ENCODE results near the gene ROBO3.

The ROBO3 gene

DNA sequence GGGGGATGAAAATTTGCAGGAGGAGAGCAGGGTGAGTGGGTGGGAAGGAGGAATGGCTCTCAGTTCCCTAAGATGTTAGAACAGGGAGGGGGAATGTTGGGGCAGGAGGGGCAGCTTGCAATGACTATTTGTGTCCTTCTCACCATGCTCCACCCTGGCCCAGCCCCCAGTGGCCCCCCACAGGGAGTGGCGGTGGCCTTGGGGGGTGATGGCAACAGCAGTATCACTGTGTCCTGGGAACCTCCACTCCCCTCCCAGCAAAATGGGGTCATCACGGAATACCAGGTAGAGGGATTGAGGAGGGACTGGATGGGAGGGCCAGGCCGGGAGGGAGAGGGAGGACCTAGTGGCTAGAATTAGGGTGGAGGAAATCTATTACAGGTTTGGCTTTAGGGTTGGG is 10.2 kb downstream of the ROBO3 start:
- no peak for DNase-seq (ENCODE audit: low read depth, low spot score)

DNA sequence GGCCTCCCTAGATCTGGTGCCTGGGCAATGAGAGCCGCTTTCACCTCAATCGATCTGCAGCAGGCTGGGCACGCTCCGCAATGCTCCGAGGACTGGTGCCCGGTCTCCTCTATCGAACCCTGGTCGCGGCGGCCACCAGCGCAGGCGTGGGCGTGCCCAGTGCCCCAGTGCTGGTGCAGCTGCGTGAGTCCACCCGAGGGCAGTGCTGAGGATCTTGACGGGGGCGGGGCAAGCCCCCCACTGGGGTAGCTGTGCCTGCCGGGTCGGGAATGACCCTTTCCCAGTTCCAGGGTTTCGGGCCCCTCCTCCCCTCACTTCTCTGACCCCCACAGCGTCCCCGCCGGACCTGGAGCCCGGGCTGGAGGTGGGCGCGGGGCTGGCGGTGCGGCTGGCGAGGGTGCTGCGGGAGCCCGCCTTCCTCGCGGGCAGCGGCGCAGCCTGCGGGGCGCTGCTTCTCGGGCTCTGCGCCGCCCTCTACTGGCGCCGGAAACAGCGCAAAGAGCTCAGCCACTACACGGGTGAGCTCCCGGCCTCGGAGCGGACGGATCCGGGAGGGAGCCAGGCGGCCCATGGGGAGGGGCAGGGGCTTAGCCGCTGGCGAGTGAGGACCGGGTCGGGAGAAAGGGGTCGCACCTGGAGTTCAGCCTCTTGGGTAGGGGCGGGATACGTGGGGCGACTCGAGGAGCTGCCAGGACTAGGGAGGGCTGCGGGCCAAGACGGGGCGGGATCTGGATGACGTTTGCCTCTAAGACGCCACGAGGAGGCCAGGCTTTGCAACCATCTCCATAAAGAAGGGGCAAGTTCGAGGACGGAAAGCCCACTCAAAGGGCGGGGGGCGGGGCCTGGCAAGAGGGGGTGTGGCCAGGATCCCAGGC is 10.9 kb downstream of the ROBO3 start:
- DNase-seq (ENCODE audit: low read depth, low spot score) = peak; percentile 94

DNA sequence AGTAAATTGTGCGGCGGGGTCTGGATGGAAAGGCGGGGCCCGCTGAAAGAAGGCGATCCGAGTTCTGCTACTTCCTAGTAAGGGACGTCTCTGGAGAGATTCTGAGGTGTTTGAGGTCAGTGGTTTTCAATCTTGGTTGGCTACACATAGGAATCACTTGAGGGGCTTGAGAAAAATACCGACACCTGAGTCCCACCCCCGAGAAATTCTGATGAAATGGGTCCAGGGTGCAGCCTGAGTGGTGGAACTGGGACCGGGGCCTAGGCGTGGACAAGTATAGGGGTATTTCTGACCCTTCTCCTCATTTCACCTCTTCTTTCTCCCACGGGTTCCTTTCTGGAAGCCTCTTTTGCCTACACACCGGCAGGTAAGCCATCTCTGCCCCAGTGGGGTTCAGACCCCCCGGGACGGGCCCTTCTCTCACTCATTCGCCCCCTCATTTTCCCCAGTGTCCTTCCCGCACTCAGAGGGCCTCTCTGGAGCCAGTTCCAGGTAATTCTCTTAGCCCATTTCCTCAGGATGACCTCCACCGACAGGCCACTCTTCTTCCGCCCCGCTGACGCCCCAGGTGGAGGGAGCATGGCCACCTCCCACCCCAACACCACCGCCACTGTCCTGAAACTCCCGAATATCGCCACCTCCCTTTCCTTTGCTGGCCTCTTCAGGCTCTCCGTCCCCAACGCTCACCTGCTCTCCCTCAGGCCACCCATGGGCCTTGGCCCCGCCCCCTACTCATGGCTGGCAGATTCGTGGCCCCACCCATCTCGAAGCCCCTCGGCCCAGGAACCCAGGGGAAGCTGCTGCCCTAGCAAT is 11.8 kb downstream of the ROBO3 start:
- DNase-seq (ENCODE audit: low read depth, low spot score) = no peak

DNA sequence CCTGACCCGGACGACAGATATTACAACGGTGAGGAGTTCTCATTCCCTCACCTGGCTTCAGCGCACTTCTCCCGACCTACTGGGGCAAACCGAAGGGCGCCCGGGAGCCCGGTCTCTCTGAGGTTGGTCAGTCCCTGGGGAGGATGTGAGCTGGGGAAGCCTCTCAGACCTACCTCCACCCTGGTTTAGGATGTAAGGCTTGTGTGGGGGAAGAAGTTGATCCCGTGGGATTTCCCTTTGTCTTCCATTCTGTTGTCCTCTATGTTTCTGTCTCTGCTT is 12.3 kb downstream of the ROBO3 start:
- no peak for DNase-seq (ENCODE audit: low read depth, low spot score)

DNA sequence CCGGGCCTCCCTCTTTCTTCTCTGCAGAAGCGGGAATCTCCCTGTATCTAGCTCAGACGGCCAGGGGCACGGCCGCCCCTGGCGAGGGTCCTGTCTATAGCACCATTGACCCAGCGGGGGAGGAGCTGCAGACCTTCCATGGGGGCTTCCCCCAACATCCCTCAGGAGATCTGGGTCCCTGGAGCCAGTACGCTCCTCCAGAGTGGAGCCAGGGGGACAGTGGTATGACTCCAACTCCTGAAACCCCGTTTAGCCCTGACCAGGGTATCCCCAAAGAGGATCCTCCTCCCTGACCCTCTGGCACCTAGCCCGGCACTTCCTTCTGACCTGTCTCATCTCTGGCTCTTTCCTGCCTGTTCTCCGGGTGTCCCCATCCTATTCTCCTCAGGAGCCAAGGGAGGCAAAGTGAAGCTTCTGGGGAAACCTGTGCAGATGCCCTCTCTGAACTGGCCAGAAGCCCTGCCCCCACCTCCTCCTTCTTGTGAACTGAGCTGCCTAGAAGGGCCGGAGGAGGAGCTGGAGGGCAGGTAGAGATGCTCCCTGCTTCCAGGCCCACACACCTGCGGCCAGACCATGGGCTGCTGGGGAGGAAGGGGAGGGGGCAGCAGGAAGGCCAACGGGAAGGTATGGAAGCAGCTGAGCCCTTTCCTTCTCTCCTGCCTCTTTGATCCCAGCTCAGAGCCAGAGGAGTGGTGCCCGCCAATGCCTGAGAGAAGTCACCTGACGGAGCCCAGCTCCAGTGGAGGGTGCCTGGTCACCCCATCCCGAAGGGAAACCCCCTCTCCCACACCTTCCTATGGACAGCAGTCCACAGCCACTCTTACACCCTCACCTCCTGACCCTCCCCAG is 12.9 kb downstream of the ROBO3 start:
- no peak for DNase-seq (ENCODE audit: low read depth, low spot score)

DNA sequence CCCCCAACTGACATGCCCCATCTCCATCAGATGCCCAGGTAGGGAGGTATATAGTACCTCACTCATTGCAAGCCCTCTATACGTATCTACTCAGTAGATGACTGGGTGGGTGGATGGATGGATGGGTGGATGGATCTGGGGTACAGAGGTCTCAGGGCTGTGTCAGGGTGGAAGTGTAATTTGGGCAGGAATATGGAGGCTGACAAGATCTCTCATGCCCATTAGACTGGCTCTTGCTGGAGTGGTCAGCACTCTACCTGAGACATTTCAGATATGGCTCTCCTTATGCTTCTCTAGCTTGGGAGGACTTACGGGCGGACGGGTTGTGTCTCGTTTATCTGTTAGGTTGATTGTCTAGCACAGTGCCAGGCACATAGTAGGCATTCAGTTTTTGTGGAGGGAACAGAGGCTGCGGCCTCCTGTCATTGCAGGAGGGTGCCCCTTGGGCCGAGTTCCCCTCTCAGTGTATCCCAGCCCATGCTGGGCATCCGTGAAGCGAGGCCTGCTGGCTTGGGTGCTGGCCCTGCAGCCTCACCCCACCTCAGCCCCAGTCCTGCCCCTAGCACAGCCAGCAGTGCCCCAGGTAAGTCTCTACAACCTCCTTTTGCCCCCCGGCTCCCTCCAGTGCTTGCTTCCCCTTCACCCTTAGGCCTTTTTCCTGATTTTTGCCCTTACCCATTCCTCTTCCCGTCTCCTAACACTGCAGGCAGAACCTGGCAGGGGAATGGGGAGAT is 13.7 kb downstream of the ROBO3 start:
- no peak for DNase-seq (ENCODE audit: low read depth, low spot score)

DNA sequence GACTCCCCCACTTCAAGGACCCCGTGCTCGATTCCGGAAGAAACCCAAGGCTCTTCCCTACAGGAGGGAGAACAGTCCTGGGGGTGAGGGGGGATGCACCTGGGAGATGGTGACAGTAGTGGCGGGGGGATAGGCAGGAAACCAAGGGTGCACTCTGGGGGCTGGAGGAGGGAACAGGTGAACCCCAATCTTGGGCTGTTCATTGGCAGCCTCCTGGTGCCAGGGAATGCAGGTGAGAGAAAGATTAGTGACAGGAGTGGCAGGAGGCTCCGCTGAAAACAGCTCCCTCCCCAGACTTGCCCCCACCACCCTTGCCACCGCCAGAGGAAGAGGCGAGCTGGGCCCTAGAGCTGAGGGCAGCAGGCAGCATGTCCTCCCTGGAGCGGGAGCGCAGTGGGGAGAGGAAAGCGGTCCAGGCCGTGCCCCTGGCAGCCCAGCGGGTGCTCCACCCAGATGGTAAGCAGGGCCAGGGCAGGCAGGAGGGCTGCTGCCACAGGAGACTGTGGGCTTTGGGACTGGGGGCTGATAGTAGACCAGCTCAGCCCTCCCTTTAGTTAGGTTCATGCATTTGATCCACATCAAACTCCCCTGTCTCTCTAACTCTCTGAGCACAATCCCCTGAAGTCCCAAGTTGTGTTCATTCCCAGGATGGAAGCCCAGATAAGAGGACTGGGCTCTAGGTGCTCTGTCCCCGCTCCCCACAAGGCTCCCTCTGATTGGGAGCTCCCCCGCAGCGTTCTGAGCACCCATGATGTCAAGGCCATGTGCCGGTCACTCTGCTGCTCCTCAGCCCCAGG is 14.5 kb downstream of the ROBO3 start:
- no peak for DNase-seq (ENCODE audit: low read depth, low spot score)

DNA sequence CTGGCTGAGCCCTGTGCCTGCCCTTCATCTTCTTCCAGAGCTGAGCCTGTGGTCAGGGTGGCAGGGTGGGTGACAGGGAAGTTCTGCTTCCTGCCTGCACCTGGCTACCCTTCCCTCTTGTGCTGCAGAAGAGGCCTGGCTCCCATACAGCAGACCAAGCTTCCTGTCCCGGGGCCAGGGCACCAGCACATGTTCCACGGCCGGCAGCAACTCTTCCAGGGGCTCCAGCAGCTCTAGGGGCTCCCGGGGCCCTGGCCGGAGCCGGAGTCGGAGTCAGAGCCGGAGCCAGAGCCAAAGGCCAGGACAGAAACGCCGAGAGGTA is 15.0 kb downstream of the ROBO3 start:
- no peak for DNase-seq (ENCODE audit: low read depth, low spot score)

DNA sequence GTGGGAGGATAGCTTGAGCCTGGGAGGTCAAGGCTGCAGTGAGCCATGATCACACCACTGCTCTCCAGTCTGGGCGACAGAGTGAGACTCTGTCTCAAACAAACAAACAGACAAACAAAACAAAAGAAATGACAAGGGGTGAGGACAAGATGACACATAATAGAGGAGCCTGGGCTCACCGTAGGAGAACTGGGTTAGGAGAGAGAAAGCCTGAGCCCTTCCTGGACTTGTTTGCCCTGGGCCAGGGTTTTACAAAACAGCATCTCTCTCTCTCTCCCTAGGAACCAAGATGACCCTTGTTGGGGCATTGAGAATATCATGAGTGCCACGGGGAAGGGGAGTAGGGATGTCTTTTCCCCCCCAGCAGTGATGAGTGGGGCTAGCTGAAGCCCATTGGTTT is 15.7 kb downstream of the ROBO3 start:
- DNase-seq (ENCODE audit: low read depth, low spot score) = no peak

DNA sequence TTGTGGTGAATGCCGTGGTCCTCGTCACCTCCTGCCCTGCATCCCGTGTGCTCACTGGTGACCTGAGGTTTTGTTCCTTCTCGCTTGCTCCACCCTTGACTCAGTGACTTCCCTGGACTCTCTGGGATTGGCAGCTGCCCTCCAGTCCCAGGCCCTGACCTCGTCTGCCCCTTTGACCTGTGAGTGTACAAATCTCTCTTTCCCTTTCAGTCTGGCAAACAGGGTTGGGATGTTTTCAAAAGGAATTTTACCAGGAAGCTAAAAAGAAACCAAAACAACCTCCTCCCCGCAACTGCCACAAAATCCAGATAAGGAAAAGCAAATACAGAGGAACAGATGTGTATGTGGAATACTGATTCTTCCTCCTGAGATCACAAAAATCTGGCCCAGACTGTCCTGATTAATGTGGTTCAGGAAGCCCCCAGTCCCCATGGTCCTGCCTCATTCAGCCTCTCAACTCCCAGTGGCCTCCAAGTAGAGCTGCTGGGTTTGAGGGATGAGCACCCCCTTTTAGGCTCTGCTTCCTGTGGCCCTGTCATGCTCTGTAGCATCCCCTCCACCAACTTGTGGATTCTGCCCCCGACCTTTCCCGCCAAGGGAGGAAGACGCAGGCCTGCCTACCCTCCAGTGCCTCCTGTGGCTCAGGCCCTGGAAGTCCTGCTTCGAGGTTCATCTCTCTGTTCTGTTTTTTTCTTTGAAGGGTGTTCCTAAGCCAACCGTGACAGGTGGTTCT is 17.3 kb downstream of the ROBO3 start:
- DNase-seq (ENCODE audit: low read depth, low spot score) = no peak

DNA sequence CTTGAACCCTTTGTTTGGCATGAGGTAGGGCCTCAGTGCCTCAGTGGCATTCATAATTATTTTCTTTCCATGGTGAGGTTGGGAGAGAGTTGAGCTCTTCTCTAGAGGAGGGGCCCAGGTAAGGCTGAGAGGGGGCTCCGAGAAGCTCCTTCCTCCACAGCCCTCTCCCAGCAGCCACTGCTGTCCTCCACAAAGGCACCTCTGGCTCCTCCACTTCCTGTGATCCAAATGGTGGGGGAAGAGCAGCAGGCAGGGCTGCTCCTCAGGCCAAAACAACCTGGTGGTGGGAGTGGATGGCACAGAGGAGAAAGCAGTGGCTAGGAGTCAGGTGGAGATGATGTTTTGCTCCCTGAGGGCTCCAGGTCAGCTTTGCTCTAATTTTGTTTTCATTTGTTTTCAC is 19.1 kb downstream of the ROBO3 start:
- DNase-seq (ENCODE audit: low read depth, low spot score) = no peak

DNA sequence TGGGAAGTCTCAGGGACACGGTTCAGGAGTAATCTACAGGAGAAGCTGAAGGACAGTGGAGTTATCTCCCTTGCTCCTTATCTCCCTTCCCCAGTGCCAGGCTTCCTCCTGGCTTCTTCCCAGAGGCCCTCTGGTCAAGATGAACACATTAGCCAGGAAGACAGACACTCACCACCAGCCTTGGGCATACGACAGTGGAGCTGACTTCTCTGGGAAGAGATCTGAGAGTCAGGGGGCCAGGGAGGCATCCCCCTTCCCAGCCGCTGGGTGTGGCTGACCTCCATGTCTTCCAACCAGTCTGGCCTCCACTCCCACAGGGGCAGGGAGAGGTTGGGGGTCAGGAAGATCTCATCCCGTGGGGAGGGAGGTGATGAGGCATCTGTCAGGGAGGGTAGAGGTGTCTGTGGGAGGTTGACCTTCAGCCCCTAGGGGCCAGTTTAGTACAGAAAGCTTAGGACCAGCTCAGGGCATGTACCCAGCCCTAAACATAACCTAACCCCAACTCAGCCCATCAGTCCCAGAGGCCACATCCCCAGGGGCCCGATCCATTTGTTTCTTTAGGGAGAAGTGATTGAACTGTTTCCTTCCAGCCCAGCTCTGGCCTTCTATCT is 19.7 kb downstream of the ROBO3 start:
- no peak for DNase-seq (ENCODE audit: low read depth, low spot score)

DNA sequence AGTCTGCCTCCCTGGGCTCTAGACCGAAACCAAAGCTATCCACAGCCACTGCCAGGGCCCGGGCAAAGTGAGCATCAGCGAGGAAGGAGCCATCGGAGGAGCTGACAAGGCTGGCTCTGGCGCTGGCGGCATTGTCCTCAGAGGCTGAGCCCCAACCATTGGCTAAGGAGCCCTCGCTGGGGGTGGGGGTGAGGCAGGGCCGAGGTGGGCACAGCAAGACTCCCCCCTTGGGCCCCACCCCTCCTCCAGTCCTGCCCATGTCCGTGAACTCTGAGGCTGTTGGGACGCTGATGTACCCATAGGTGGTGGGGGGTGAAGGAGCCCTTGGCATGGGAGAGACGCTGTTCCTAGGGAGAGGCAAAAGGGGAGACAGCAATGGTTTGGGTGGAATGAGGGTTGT is 21.2 kb downstream of the ROBO3 start:
- no peak for DNase-seq (ENCODE audit: low read depth, low spot score)

DNA sequence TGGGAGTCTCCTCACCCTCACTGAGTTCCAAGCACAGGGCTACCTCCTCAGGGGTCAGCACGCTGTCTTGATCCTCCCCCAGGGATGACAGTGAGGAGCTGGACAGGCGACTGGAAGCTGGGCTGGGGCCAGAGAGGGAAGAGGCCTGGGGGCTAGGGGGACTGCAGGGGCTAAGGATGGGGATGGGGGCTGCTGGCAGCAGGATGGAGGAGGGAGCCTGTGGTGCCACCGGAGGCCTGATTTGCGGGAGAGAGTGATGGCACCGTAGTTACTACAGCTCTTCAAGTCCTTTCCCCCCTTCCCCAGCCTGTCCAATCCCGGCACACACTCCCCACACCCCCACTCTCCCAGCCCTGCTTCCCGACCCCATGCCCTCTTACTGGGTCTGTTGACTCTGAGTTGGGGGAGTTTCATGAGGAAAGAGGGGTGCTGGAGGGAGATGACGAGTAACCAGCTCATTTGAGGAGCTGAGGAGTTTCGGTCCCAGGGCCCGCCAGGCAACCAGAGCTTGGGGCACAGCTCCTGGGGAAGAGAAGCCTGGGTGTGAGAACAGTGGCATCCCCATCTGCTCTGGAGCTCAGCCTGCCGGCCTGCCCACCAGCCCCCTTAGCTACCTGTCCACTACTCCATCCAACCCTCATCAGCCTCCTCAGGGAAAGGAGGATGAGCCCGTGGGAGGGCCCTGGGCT is 21.9 kb downstream of the ROBO3 start:
- DNase-seq (ENCODE audit: low read depth, low spot score) = no peak

DNA sequence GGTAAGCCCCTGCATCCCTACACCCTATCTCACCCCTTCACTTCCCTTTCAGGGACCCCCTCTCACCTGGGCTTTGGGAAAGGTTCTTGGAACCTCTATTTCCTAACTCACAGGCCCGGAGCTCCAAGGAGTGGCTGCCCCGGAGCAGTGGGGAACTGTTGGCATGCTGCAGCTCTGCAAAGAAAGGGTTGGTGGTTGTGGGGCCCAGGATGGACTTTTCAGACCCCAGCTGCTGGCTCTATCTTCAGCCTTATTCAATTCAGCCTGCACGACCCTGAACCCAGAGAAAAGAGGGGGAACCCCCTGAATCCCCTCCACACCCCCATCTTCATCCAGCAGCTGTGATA is 22.4 kb downstream of the ROBO3 start:
- no peak for DNase-seq (ENCODE audit: low read depth, low spot score)

DNA sequence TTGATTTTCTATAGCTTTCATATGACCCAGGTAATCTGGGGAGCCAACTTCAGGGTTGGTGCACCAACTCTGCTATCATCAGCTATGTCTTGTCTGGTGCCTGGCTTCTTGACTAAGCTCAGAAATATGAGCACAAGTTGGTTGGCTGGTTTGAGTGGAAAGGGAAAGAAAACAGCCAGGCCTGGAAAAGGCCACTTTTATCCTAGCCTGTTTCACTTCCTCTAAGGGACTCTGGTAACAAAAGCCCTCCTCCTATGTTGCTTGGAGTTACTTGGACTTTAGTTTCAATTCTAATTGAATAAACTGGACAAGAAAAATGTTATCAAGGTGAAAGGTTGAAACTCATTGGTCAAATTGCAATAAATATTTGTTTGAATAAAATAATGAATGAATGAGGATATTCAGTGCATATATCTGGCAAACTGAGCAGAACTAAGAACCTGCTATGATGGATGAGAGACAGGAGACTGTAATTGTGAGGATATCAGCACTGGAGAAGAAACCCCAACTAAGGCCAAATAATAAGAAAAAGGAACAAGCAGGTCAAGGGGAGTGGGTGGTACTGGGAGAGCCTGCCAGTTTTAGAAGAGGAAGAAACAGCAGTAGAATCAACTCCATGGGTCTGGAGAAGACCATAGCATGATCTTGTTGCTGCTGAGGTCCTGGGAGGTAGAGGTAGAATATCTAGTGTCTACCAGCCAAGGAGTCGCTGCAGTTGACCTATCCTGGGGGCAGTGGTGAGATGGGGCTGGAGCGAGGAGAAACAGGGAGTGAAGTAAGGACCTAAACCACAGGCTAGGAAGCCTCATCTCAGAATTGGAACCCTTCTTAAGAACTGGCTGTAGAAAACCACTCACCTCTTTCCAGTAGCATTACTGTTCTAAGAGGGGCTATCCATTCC is 24.2 kb downstream of the ROBO3 start:
- DNase-seq (ENCODE audit: low read depth, low spot score) = no peak

DNA sequence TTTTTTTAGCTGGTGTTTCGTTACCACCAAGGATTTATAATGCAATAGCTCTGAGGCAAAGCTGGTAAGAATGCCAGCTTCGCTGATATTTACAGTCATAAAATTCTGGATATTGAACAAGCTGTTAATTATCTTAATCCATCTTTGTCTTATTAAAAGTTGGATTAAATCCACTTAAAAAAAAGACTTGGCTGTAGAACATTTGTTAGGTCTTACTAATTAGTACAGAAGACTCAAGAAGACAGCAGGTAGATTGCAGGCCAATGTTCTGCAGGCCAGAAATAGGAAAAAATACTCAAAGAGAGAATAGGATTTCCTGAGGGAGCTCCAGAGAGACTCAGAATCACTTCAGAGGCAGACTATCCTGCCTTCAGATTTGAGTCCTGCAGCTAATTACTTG is 24.9 kb downstream of the ROBO3 start:
- DNase-seq (ENCODE audit: low read depth, low spot score) = no peak

DNA sequence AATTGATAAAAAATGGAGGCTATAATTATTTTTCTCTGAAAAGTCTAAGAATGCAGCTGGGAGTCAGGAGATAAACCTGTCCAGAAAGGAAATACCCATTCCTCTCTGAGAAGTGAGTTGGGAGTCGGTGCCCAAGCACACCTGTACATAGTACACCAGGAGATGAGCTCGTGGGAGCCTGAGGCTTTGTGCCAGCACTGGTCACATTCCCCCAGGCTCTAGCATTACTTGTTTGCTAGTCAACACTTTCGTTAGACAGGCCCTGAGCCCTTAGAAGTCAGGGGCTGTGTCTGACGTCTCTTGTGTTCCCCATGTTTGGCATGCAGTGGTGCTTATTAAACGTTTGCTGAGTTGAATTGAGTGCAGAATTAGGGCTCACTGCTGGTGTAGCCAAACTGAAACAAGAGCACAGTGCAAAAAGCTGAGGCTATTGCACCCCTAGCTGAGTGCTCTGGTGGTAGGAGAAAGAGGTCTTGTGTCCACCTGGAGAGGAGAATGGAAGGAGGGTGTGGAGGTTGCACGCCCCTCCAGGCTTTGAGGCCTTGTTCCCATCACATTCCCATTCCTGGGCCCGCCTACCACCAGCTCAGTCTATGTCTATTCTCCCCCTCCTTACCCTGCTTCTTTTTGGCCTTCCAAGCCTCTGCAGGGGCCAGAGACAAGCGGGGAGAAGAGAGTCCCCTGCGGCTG is 25.6 kb downstream of the ROBO3 start:
- DNase-seq (ENCODE audit: low read depth, low spot score) = no peak

Data from smooth muscle cell of the brain vasculature (primary cell).